Measurements from ENCODE around the gene KIRREL1.

Gene KIRREL1

GRCh38 chr1:158077411-158078256, 84.2 kb downstream of the KIRREL1 start:
- DNase-seq = no peak

GRCh38 chr1:158078569-158079080, 85.2 kb downstream of the KIRREL1 start:
- no peak for DNase-seq

GRCh38 chr1:158080066-158080465, 86.6 kb downstream of the KIRREL1 start:
- no peak for DNase-seq

GRCh38 chr1:158084336-158084735, 90.9 kb downstream of the KIRREL1 start:
- no peak for DNase-seq

- DNase-seq = no peak
Observed at GRCh38 chr1:158084747-158085146, 91.3 kb downstream of the KIRREL1 start.

- peak; percentile 19 to 34 for DNase-seq
Observed at GRCh38 chr1:158087320-158087927, 94.0 kb downstream of the KIRREL1 start.

GRCh38 chr1:158089476-158089875, 96.0 kb downstream of the KIRREL1 start:
- no peak for DNase-seq

- no peak for DNase-seq
Observed at GRCh38 chr1:158089925-158090637, 96.6 kb downstream of the KIRREL1 start.

- no peak for DNase-seq
Observed at GRCh38 chr1:158093376-158093775, 99.9 kb downstream of the KIRREL1 start.

- no peak for DNase-seq
Observed at GRCh38 chr1:158094571-158094970, 101.1 kb downstream of the KIRREL1 start.

GRCh38 chr1:158095737-158096335, 102.4 kb downstream of the KIRREL1 start:
- peak; percentile 15 to 26 for DNase-seq

- no peak for DNase-seq
Observed at GRCh38 chr1:158098256-158098655, 104.8 kb downstream of the KIRREL1 start.

GRCh38 chr1:158099185-158099584, 105.7 kb downstream of the KIRREL1 start:
- DNase-seq = no peak

- DNase-seq = no peak
Observed at GRCh38 chr1:158100498-158100897, 107.1 kb downstream of the KIRREL1 start.

GRCh38 chr1:158101455-158101854, 108.0 kb downstream of the KIRREL1 start:
- DNase-seq = no peak

- DNase-seq = no peak
Observed at GRCh38 chr1:158101927-158102326, 108.5 kb downstream of the KIRREL1 start.

GRCh38 chr1:158102881-158103674, 109.6 kb downstream of the KIRREL1 start:
- DNase-seq = no peak

GRCh38 chr1:158103861-158104522, 110.5 kb downstream of the KIRREL1 start:
- no peak for DNase-seq

GRCh38 chr1:158104891-158105290, 111.4 kb downstream of the KIRREL1 start:
- DNase-seq = no peak

- no peak for DNase-seq
Observed at GRCh38 chr1:158105352-158106095, 112.1 kb downstream of the KIRREL1 start.

GRCh38 chr1:158107916-158108315, 114.5 kb downstream of the KIRREL1 start:
- DNase-seq = no peak

All from CD4-positive, alpha-beta T cell treated with Interleukin-1 beta for 1 hour (primary cell).